K562 (cell line): ENCODE data around the gene ERICH2. TPM values are rescaled to one million over a fixed set of nuclear protein-coding genes. Genes with fewer than 3 reads are reported as not detected.

ENCODE experiments used
- ARID2 ChIP-seq: fragments of 450-650 bp; IDR thresholded peaks from 2 replicates; pipeline ENCODE4 v1.6.1; 2017; ENCODE audit warnings: antibody characterized with exemption, mild to moderate bottlenecking
- CAMTA2 ChIP-seq: fragments of 250-450 bp; sonication (Bioruptor Pico); conservative IDR thresholded peaks from 2 replicates; pipeline ENCODE4 v1.5.1; 2022
- EGR1 ChIP-seq: fragments of 450-650 bp; conservative IDR thresholded peaks from 2 replicates; pipeline ENCODE4 v1.6.1; 2017; ENCODE audit warnings: mild to moderate bottlenecking
- HDAC6 ChIP-seq: IDR thresholded peaks from 2 replicates; pipeline ENCODE4 v1.6.1; 2012; ENCODE audit warnings: low read depth, mild to moderate bottlenecking, control low read depth, inconsistent platforms, low read length, moderate library complexity
- HDAC8 ChIP-seq: fragments of 450-650 bp; IDR thresholded peaks from 2 replicates; pipeline ENCODE4 v1.6.1; 2016; ENCODE audit warnings: mild to moderate bottlenecking, missing genetic modification characterization, moderate library complexity, missing compliant biosample characterization
- HOXB6 ChIP-seq: fragments of 250-450 bp; sonication (Bioruptor Pico); IDR thresholded peaks from 2 replicates; pipeline ENCODE4 v1.5.1; 2022; ENCODE audit warnings: mild to moderate bottlenecking, borderline replicate concordance
- HSF4 ChIP-seq: fragments of 250-450 bp; sonication (Bioruptor Pico); IDR thresholded peaks from 2 replicates; pipeline ENCODE4 v2.1.2; 2022; ENCODE audit warnings: mild to moderate bottlenecking, moderate library complexity, borderline replicate concordance
- JUND ChIP-seq, 2 experiments: IDR thresholded peaks; 2 replicates in 1 of 2; 3 replicates in 1 of 2; pipeline ENCODE4 v1.6.1; 2011; ENCODE audit warnings: borderline replicate concordance in 2 of 2, low read depth in 2 of 2, low read length in 2 of 2, improper control_type of control experiment in 1 of 2, missing biosample characterization in 1 of 2, missing genetic modification characterization in 1 of 2, missing genetic modification reagents in 1 of 2
- KLF16 ChIP-seq: IDR thresholded peaks from 2 replicates; pipeline ENCODE4 v1.6.1; 2016; ENCODE audit warnings: antibody characterized with exemption
- MCM3 ChIP-seq: fragments of 450-650 bp; IDR thresholded peaks from 2 replicates; pipeline ENCODE4 v1.6.1; 2016
- MYNN ChIP-seq, 2 experiments: sonication (generic); formaldehyde crosslinking in 1 of 2; IDR thresholded peaks; 2 replicates each; pipeline versions ENCODE4 v1.5.0 to v1.6.1; 2016 to 2020; ENCODE audit warnings: antibody characterized with exemption in 1 of 2, missing genetic modification reagents in 1 of 2
- NBN ChIP-seq: fragments of 450-650 bp; IDR thresholded peaks from 2 replicates; pipeline ENCODE4 v1.6.1; 2016; ENCODE audit warnings: low read depth, mild to moderate bottlenecking
- NCOA1 ChIP-seq: fragments of 450-650 bp; IDR thresholded peaks from 2 replicates; pipeline ENCODE4 v1.6.1; 2016; ENCODE audit warnings: low read depth
- NFRKB ChIP-seq: fragments of 450-650 bp; IDR thresholded peaks from 2 replicates; pipeline ENCODE4 v1.6.1; 2016; ENCODE audit warnings: low read depth
- NR1H2 ChIP-seq: sonication (generic); formaldehyde crosslinking; IDR thresholded peaks from 2 replicates; pipeline ENCODE4 v1.4.0; 2020; ENCODE audit warnings: mild to moderate bottlenecking, missing genetic modification reagents
- RFX5 ChIP-seq: IDR thresholded peaks from 2 replicates; pipeline ENCODE4 v1.6.1; 2011; ENCODE audit warnings: low read depth, mild to moderate bottlenecking, improper control_type of control experiment, low read length
- SIRT6 ChIP-seq: IDR thresholded peaks from one replicate; pipeline ENCODE4 v1.6.1; 2012; ENCODE audit warnings: low read depth, mild to moderate bottlenecking, control low read depth, inconsistent platforms, low read length, moderate library complexity
- TBP ChIP-seq: optimal IDR thresholded peaks from 2 replicates; pipeline ENCODE3; 2011; ENCODE audit warnings: low read depth, low read length, improper control_type of control experiment
- ZNF184 ChIP-seq: sonication (generic); formaldehyde crosslinking; IDR thresholded peaks from 2 replicates; pipeline ENCODE4 v1.5.0; 2020; ENCODE audit warnings: missing genetic modification reagents
- ZNF197 ChIP-seq: fragments of 200-800 bp; sonication (Bioruptor generic); IDR thresholded peaks from 2 replicates; pipeline ENCODE4 v1.6.1; 2016; ENCODE audit warnings: low read depth, missing genetic modification characterization, missing compliant biosample characterization
- ZNF395 ChIP-seq: fragments of 200-800 bp; sonication (Bioruptor generic); IDR thresholded peaks from 2 replicates; pipeline ENCODE4 v1.6.1; 2017; ENCODE audit warnings: missing genetic modification characterization, missing compliant biosample characterization
- ZNF507 ChIP-seq: conservative IDR thresholded peaks from 2 replicates; pipeline ENCODE4 v1.6.1; 2017; ENCODE audit warnings: missing genetic modification characterization, missing compliant biosample characterization
- ZNF586 ChIP-seq: fragments of 450-650 bp; formaldehyde crosslinking; conservative IDR thresholded peaks from 2 replicates; pipeline ENCODE4 v1.4.0; 2020; ENCODE audit warnings: mild to moderate bottlenecking, moderate library complexity
- ZNF699 ChIP-seq: fragments of 250-450 bp; sonication (Bioruptor Pico); IDR thresholded peaks from 2 replicates; pipeline ENCODE4 v1.8.0; 2021; ENCODE audit warnings: mild to moderate bottlenecking, moderate library complexity; ENCODE audit not compliant: insufficient replicate concordance
- polyA plus RNA-seq, 8 experiments: library from polyadenylated mRNA; depleted of rRNA in 4 of 8; stranded (reverse) in 5 of 8; unstranded in 3 of 8; fragments of >200 nt; fragmentation: Nextera tagmentation in 2 of 8; fragmentation: Illumina TruSeq in 1 of 8; extraction: Ambion mirVana in 2 of 8; extraction: Trizol in 1 of 8; gene quantifications; 2 replicates each; pipeline versions ENCODE4 v1.2.1 to v1.2.3, GENCODE V29; 2011 to 2014; ENCODE audit warnings: inconsistent platforms in 1 of 8, missing spikeins in 1 of 8
- total RNA-seq, 7 experiments: library from RNA; depleted of rRNA in 6 of 7; stranded (reverse); fragments of >200 nt in 6 of 7; fragmentation: Illumina TruSeq in 2 of 7; extraction: Trizol in 2 of 7; gene quantifications; 2 replicates each; pipeline versions ENCODE4 v1.2.1 to v1.2.3, GENCODE V29; 2011 to 2021; ENCODE audit warnings: low replicate concordance in 1 of 7
- TF ChIP-seq, protein P1 (sequence below): sonication (generic); formaldehyde crosslinking; IDR thresholded peaks from 2 replicates; pipeline ENCODE4 v1.8.1; 2023; ENCODE audit warnings: mild to moderate bottlenecking, missing genetic modification reagents
- TF ChIP-seq, protein P2 (sequence below): fragments of 450-650 bp; formaldehyde crosslinking; IDR thresholded peaks from 2 replicates; pipeline ENCODE4 v1.4.0; 2020; ENCODE audit warnings: mild to moderate bottlenecking, moderate library complexity

ERICH2 gene
- total and polyA plus RNA-seq, 9 of the 15 experiments (the other 6 are each of a cell fraction or from before 2014, with no cell fraction given), result 0.85 to 2.4 (median 1.6) TPM

DNA sequence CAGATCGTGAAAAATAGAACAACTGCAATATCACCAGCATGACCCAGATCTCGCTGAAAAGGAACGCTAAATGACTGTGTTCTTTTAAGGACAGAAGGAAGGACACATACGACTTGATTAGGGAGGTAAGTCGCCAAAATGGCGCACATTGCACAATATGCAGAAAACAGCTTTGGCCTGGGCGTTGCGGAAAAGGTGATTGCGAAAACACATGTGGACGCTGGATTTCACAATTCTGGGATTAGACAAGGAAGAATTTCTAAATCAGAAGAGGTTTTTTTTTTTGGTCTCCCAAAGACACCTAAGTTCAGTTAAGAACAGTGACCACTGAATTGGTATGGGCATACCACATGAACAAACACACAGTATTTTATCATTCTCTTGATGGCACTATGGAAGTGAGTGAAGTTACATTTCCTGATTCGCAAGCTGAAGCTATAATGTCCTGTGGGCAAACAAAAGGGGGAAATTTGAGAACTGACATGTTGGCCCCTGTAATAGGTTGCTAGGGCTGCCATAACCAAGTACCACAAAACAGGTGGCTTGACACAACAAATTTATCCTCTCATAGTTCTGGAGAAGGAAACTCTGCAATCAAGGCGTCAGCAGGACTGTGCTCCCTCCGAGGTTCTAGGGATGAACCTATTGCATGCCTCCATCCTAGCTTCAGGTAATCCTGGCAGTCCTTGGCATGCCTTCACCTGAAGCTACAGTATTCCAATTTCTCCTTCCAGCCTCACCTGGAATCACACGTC lies 25.8 kb upstream of the ERICH2 start (continued):
- TF ChIP-seq ZNF395 (CRISPR knock-in tag), result peak; percentile 76; the same call in 1 of the 2 replicates
- no peak for TF ChIP-seq RFX5
- TF ChIP-seq MCM3, result no peak
- TF ChIP-seq, protein P1, sequence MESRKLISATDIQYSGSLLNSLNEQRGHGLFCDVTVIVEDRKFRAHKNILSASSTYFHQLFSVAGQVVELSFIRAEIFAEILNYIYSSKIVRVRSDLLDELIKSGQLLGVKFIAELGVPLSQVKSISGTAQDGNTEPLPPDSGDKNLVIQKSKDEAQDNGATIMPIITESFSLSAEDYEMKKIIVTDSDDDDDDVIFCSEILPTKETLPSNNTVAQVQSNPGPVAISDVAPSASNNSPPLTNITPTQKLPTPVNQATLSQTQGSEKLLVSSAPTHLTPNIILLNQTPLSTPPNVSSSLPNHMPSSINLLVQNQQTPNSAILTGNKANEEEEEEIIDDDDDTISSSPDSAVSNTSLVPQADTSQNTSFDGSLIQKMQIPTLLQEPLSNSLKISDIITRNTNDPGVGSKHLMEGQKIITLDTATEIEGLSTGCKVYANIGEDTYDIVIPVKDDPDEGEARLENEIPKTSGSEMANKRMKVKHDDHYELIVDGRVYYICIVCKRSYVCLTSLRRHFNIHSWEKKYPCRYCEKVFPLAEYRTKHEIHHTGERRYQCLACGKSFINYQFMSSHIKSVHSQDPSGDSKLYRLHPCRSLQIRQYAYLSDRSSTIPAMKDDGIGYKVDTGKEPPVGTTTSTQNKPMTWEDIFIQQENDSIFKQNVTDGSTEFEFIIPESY (CRISPR knock-in tag), result no peak
- no peak for TF ChIP-seq TBP
- no peak for TF ChIP-seq HDAC8 (tag)
- TF ChIP-seq SIRT6, result no peak
- no peak for TF ChIP-seq ZNF586 (CRISPR knock-in tag)
- TF ChIP-seq NCOA1, result no peak
- TF ChIP-seq KLF16, result no peak
- no peak for TF ChIP-seq HSF4
- TF ChIP-seq JUND (IDR thresholded peaks at IDR 0.05; ENCODE audit: borderline replicate concordance, low read depth, low read length), result no peak
- 0 out of 3 replicates have a peak, but pooled peaks have one; percentile 3 for TF ChIP-seq JUND (tag; IDR thresholded peaks at IDR 0.05; ENCODE audit: borderline replicate concordance, low read depth, low read length)
- no peak for TF ChIP-seq EGR1
- TF ChIP-seq NFRKB, result peak; percentile 88
- no peak for TF ChIP-seq CAMTA2 (CRISPR knock-in tag)
- TF ChIP-seq ZNF699, result no peak
- TF ChIP-seq NR1H2, result no peak
- no peak for TF ChIP-seq ZNF184
- TF ChIP-seq ARID2, result no peak
- TF ChIP-seq NBN, result no peak
- TF ChIP-seq HOXB6, result no peak
- no peak for TF ChIP-seq ZNF507 (tag)
- TF ChIP-seq, protein P2, sequence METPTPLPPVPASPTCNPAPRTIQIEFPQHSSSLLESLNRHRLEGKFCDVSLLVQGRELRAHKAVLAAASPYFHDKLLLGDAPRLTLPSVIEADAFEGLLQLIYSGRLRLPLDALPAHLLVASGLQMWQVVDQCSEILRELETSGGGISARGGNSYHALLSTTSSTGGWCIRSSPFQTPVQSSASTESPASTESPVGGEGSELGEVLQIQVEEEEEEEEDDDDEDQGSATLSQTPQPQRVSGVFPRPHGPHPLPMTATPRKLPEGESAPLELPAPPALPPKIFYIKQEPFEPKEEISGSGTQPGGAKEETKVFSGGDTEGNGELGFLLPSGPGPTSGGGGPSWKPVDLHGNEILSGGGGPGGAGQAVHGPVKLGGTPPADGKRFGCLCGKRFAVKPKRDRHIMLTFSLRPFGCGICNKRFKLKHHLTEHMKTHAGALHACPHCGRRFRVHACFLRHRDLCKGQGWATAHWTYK (CRISPR knock-in tag), result no peak
- TF ChIP-seq MYNN (IDR thresholded peaks at IDR 0.05), result no peak
- no peak for TF ChIP-seq MYNN (CRISPR knock-in tag; IDR thresholded peaks at IDR 0.05)
- no peak for TF ChIP-seq HDAC6
- TF ChIP-seq ZNF197 (CRISPR knock-in tag), result no peak
